SU-DHL-6 (cell line): ENCODE results near the gene PDE8B.

Experiments used
- H2AFZ ChIP-seq: fragments of 200-600 bp; sonication (generic); 2 replicates; pipeline ENCODE4 v1.6.1; 2014; ENCODE audit warnings: low read depth, mild to moderate bottlenecking, moderate library complexity, mixed read lengths, antibody characterized with exemption, low read length; ENCODE audit not compliant: severe bottlenecking
- H3F3A ChIP-seq: fragments of 200-600 bp; shearing (Covaris generic); 2 replicates; pipeline ENCODE4 v1.6.0; 2016; ENCODE audit warnings: antibody characterized with exemption, mild to moderate bottlenecking; ENCODE audit not compliant: insufficient read depth
- H3K27ac ChIP-seq: fragments of 200-600 bp; sonication (generic); 2 replicates; pipeline ENCODE4 v1.5.1; 2016; ENCODE audit warnings: low read depth, mild to moderate bottlenecking, low read length, moderate library complexity, mixed read lengths
- H3K27me3 ChIP-seq: fragments of 200-600 bp; sonication (generic), shearing (Covaris generic); 2 replicates; pipeline ENCODE4 v1.6.0; 2014; ENCODE audit warnings: mild to moderate bottlenecking, low read length
- H3K36me3 ChIP-seq: fragments of 200-600 bp; sonication (generic); 2 replicates; pipeline ENCODE4 v1.6.1; 2014; ENCODE audit warnings: mild to moderate bottlenecking, low read length, mixed read lengths
- H3K4me2 ChIP-seq: fragments of 300-600, 200-600 bp; shearing (Covaris generic), sonication (generic); 2 replicates; pipeline ENCODE4 v1.6.0; 2014; ENCODE audit warnings: low read length, low read depth, mild to moderate bottlenecking; ENCODE audit not compliant: poor library complexity, severe bottlenecking
- H3K4me3 ChIP-seq: fragments of 200-600 bp; sonication (generic); 2 replicates; pipeline ENCODE4 v1.5.1; 2014; ENCODE audit warnings: antibody characterized with exemption, low read length, mild to moderate bottlenecking, mixed read lengths; ENCODE audit not compliant: insufficient read depth, poor library complexity, severe bottlenecking
- H3K79me2 ChIP-seq: fragments of 200-600 bp; sonication (generic); 2 replicates; pipeline ENCODE4 v1.6.1; 2014; ENCODE audit warnings: mild to moderate bottlenecking, low read length, moderate library complexity; ENCODE audit not compliant: insufficient read depth
- H3K9ac ChIP-seq: fragments of 200-600 bp; sonication (generic); 2 replicates; pipeline ENCODE4 v1.7.0; 2014; ENCODE audit warnings: mild to moderate bottlenecking, low read length
- H3K9me2 ChIP-seq: fragments of 200-600 bp; sonication (generic); replicated peaks from 2 replicates; pipeline ENCODE4 v1.6.1; 2014; ENCODE audit warnings: low read length; ENCODE audit not compliant: insufficient read depth
- H3K9me3 ChIP-seq: fragments of 200-600 bp; sonication (generic); 2 replicates; pipeline ENCODE4 v1.6.1; 2014; ENCODE audit warnings: low read length, mixed read lengths; ENCODE audit not compliant: insufficient read depth
- H4K20me1 ChIP-seq: fragments of 200-600 bp; sonication (generic); 2 replicates; pipeline ENCODE4 v1.6.1; 2014; ENCODE audit warnings: low read depth, mild to moderate bottlenecking, antibody characterized with exemption, low read length, moderate library complexity, mixed read lengths
- CTCF ChIP-seq: fragments of 200-600 bp; sonication (generic); IDR thresholded peaks from one replicate; pipeline ENCODE4 v1.5.1; 2017; ENCODE audit warnings: antibody characterized with exemption, mild to moderate bottlenecking, low read length, moderate library complexity; ENCODE audit not compliant: insufficient read depth, poor library complexity, severe bottlenecking
- EZH2phosphoT487 ChIP-seq: fragments of 200-600 bp; sonication (generic), shearing (Covaris generic); conservative IDR thresholded peaks from 2 replicates; pipeline ENCODE4 v1.6.1; 2018; ENCODE audit warnings: mild to moderate bottlenecking, antibody characterized with exemption, low read length, moderate library complexity, mixed read lengths

PDE8B gene

GRCh38 chr5:77427998-77428397, 217.5 kb downstream of the PDE8B start:
- H3K27ac ChIP-seq = no peak overlapping the region
- H3K9me3 ChIP-seq = no peaks in the 10 kb centered on the region
- no peak overlapping the region for H3K9ac ChIP-seq

GRCh38 chr5:77428526-77428925, 218.0 kb downstream of the PDE8B start:
- Histone ChIP-seq H3K27me3 (no peaks in the 10 kb centered on the region), H3K79me2 (no peaks in the 10 kb centered on the region), H3K4me2 (no peak overlapping the region), H3K27ac (no peak overlapping the region), H3K9me2 (no peaks in the 10 kb centered on the region), H3K9ac (no peak overlapping the region), H3K9me3 (no peaks in the 10 kb centered on the region), H4K20me1 (no peaks in the 10 kb centered on the region), H2AFZ (no peak overlapping the region), H3F3A (no peaks in the 10 kb centered on the region), H3K36me3 (peaks cover 41% of the 10 kb centered on the region), H3K4me3 (no peak overlapping the region)
- no peak for TF ChIP-seq EZH2phosphoT487
- TF ChIP-seq CTCF = no peak

More at GRCh38 chr5:77427998-77428397, 217.5 kb downstream of the PDE8B start:
- H3K36me3 ChIP-seq = peaks cover 36% of the 10 kb centered on the region; the same call in 1 of the 2 replicates
- H3K27me3 ChIP-seq = no peaks in the 10 kb centered on the region
- no peaks in the 10 kb centered on the region for H4K20me1 ChIP-seq
- no peaks in the 10 kb centered on the region for H3F3A ChIP-seq
- H3K79me2 ChIP-seq = no peaks in the 10 kb centered on the region
- no peak overlapping the region for H3K4me3 ChIP-seq
- H2AFZ ChIP-seq = no peak overlapping the region
- TF ChIP-seq CTCF = no peak
- TF ChIP-seq EZH2phosphoT487 = no peak
- H3K9me2 ChIP-seq = no peaks in the 10 kb centered on the region
- H3K4me2 ChIP-seq = no peak overlapping the region

- H3K27ac ChIP-seq = no peak overlapping the region
- no peaks in the 10 kb centered on the region for H3K9me2 ChIP-seq
- no peak overlapping the region for H3K4me2 ChIP-seq
- no peaks in the 10 kb centered on the region for H3F3A ChIP-seq
- no peak overlapping the region for H2AFZ ChIP-seq
- peaks cover 44% of the 10 kb centered on the region for H3K36me3 ChIP-seq
- no peak for TF ChIP-seq EZH2phosphoT487
- no peak for TF ChIP-seq CTCF
- H4K20me1 ChIP-seq = no peaks in the 10 kb centered on the region
- H3K27me3 ChIP-seq = no peaks in the 10 kb centered on the region
- H3K4me3 ChIP-seq = no peak overlapping the region
- no peaks in the 10 kb centered on the region for H3K79me2 ChIP-seq
- H3K9me3 ChIP-seq = no peaks in the 10 kb centered on the region
- H3K9ac ChIP-seq = no peak overlapping the region
Measured at GRCh38 chr5:77430726-77431125, 220.2 kb downstream of the PDE8B start.
